NCI-H748 (cell line): ENCODE results near the gene PAQR7.

Experiments used
- DNase-seq: peaks from one replicate; lab custom pipeline; 2025; ENCODE audit not compliant: unreplicated experiment; lab: John Stamatoyannopoulos, UW

PAQR7 gene, protein sequence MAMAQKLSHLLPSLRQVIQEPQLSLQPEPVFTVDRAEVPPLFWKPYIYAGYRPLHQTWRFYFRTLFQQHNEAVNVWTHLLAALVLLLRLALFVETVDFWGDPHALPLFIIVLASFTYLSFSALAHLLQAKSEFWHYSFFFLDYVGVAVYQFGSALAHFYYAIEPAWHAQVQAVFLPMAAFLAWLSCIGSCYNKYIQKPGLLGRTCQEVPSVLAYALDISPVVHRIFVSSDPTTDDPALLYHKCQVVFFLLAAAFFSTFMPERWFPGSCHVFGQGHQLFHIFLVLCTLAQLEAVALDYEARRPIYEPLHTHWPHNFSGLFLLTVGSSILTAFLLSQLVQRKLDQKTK

DNA sequence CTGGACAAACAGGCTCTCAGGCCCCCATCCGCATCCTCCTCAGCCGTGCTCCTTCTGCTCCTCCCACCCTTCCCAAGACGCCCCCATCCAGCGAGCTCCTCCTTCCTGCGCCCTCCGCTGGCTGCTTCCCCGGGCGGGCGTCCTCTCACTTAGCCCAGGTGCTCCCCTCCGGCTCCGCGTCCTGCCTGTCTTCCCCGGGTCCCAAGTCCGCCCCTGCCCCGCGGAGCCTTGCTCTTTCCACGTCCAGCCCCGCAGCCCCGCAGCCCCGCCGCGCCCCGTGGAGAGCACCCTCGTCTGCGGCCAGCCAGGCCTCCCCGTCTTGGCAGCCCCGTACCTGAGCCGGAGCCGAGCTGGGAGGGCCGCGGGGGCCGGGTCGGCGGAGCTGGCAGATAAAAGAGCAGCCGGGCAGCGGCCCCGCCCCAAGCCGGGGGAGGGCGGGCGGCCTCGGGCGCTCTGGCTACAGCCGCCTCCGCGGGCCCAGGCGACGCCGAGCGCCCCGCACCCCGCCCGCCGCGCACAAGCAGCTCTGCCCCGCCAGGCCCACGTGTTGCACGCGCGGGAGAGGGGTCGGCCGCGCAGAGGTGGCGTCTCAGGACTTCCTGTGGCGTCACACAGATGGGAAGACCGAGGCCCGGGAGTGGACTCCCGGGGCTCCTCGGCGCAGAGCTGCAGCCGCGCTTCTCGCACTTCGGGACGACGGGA, at the start of gene PAQR7:
Gene PAQR7 (minus strand): TSS at position 555 of the 702 bp plus-strand sequence. CDS start 11,869 bp downstream, outside the sequence.
- DNase-seq: peak; percentile 75

DNA sequence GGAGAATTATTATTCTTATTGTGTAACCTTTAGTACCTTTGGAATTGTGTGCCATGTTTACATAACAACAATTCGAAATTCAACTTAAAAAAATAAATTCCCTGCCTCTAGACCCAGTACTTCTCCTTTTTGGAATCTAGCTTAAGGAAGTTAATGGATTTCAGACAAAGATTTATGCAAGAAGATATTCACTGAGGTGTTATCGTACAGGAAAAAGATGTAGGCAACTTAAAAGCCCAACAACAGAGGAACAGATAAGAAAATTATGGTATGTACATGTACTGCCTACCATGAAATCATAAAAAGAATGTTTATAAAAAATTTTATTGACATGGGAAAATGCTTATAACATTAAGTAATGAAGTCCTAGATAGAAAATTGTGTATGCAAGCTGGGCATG, 48.9 kb upstream of the PAQR7 start:
- DNase-seq: no peak

DNA sequence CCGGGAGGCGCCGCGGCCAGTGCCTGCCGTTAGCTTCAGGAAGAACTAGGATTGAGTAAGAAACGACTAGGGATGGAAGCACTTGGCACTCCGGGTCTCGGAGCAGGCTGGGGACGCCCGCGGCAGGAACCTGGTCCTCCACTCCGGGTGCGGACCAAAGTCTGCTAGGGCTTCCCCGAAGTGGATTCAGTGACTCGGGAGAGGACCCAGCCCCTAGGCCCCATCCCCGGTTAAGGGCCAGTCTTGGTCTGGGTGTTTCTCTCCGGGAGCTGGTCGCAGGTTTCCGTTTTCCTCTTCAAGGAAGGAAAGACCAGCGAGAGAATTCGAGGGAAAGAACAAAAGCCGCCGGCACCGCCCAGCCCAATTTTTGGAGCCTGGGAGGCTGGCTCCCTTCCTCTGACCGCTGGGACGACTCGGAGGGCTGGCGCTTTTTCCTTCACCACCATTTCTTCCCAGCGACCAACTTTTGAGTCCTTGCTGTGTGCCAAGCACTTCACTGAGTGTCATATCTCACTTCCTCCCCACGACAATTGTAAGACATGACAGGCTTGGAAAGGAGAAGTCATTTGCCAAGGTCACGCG, 47.6 kb upstream of the PAQR7 start:
- DNase-seq: peak; percentile 80

DNA sequence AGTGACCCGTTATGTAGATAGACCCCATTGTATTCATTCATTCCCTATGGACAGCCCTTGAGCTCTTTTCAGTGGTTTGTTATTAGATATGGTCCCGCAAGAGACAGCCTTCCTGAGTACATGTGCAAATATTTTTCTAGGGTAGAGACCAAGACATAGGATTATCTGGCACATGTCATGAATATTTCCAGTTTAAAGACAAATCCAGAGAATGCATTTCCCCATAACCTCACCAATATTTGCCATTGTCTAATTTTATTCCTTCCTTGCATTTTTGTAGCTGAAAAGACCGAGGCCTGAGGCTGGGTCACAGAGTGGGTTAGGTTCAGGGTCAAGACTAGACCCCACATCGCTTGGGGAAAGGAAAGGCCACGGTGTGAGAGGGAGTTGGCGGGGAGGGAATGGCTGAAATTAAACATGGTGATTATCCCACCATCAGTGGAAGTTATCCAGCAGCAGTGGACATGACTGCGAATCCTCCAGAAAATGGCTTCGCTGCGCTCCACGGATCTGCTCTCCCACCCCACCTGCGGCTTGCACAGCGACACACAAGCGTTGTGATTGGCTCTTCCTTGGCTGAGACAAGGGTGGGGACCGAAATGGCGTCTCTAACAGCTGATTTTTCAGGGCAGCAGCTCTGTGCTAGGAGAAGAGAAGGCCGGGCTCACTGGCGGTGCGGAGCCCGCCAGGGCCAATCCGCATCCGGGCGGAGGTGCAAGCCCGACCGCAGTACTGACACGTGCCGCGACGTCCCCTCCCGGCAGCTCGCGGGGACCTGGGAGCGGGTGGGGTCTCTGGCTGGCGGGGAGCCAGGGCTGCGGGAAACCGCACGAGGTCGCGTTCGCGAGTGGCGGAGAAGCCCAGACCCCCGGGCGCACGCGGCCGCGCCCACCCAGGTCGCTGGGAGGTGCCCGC, 46.8 kb upstream of the PAQR7 start:
- peak; percentile 89 for DNase-seq

DNA sequence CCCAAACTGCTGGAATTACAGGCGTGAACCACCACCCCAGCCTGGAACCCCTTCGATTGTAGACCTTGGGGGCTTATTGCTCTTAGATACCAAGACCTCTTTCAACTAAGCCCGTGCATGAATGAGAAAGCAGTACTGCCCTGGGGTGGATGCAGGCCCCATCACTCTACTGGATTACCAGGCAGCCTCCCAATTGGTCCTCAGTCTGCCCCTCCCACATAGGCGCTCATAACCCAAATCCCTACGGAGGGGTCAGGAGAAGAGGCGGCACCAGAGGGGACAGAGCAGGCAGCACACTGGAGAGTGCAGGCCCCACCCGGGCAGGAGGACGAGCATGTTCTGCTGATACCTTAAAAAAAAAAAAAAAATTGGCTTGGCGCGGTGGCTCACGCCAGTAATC, 43.1 kb upstream of the PAQR7 start:
- no peak for DNase-seq

DNA sequence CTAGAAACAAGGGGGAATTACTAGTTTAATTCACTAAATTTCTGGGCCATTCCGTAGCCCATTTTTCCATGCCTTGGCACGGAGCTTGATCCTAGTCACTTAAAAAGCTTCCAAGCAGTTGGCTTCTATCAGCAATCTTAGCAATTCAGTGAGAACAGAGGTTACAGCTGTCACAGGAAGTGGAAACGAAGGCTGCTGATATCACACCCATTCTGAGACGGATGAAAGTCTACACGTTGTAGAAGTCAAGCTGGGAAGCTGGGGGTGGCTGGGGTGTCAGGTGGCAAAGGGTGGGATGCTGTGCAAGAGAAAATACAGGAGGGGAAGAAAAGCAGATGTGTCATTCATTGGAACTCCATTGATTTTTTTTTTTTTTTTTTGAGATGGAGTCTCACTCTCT, 42.5 kb upstream of the PAQR7 start:
- no peak for DNase-seq

DNA sequence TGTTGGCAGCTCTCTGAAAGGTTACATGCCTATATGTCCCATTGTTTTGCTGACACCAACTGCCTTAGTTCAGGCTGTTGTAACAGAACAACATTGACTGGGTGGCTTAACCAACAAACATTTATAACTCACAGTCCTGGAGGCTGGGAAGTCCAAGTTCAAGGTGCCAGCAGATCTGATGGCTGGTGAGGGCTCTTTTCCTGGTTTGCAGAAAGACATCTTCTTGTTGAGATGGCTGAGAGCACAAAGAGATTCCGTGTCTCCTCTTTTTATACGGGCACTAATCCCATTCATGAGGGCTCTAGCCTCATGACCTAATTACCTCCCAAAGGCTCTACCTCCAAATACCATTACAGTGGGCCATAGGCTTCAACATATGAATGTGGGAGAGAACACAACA, 41.0 kb upstream of the PAQR7 start:
- DNase-seq: no peak

DNA sequence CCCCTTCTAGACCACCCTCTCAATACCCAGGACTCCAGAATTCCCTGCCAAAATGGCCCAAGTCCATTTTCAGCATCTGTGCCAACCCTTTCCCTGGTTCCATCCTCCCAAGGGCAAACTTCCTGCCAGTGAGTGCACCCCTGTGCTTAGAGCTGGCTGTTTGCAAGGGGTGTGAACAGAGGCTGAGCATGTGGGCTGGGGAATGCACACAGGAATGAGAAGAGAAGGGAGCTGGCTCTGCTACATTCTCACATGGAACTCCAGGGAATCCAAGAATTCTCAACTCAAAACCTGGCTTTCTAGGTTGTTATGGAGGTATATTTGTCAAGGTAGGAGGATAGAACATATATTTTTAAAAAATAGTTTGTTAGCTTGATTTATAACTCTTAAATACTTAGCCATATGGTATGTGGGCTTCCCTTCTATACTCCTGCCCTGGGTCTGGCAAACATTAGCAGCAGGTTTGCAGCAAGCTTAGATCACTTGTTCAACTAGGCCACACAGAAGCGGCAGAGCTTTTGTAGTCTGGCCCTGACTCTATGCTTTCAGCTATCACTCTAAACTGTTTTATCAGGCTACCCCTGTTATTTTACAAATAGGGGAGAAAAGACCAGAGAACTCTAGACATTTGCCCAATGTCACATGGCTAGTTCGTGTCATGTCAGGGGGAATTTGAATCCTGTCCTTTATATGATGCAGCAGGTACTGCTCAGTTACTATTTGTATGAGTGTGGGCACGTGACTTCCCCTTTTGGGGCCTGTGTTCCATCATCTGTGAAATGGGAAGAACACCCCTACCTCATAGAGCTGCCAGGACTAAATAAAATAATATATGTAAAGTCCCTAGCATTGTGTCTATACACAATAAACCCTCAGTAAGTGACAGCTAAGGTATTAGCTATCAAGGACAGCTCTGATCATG, 38.8 kb upstream of the PAQR7 start:
- no peak for DNase-seq

DNA sequence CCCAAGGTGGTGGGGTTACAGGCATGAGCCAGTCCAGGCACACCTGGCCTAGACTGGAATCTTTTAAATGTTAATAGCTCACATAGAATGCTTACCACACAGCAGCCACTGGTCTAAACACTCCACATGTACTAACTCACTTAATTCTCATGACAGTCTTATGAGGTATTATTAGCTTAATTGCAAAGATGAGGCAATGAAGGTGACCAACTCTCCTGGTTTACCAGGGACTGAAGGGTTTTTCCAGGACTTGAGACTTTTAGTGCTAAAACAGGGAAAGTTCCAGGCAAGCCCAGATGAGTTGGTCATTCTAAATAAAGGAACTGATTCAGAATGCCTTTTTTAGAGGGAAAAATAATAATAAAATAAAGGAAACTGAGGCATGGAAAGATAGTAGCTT, 37.7 kb upstream of the PAQR7 start:
- DNase-seq: no peak

DNA sequence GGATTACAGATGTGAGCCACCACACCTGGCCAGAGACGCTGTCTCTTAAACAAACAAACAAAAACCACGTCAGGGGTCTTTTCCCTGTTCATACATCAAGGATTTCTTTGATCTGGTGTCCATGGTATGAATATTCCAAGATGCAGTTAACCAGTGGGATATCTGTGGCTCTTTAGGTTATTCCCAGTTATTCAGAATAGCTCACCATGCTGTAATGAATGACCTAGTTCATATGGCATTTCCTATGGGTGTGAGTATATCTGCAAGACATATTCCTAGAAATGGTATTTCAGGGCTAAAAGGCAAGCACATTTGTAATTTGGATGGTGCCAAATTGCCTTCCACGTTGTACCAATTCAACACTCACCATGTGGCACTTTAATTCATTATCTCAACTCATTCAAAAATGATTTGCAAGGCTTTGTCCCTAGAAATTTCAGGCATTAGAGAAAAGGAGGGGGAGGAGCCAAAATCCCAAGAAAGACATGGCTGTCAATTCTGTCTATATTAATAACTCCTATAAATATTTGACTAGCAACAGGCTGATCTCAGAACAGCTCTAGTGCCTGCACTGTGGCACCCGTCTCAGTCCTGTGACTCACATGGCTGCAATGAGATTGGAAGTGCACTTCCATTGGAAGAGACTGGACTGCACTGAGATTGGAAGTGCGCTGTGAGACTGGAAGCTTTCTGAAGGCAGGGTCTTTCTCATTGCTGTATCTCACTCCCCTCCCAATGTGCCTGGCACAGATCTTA, 36.7 kb upstream of the PAQR7 start:
- DNase-seq: no peak

DNA sequence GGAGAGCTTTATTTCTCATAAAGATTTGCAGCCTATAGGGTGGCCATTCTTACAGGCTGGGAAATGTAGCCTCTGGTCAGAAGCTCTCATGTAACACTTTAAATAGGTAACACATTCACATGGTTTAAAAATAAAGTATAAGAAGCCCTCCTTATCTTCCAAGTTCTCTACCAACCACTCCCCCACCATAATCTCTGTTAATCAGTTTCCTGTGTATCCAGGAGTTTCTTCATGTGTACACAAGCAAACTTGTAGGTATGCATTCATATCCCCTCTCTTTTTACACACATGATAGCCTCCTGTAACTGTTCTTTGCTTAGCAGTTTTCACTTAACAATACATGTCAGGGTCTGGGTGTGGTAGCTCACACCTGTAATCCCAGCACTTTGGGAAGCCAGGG, 35.7 kb upstream of the PAQR7 start:
- DNase-seq: no peak

DNA sequence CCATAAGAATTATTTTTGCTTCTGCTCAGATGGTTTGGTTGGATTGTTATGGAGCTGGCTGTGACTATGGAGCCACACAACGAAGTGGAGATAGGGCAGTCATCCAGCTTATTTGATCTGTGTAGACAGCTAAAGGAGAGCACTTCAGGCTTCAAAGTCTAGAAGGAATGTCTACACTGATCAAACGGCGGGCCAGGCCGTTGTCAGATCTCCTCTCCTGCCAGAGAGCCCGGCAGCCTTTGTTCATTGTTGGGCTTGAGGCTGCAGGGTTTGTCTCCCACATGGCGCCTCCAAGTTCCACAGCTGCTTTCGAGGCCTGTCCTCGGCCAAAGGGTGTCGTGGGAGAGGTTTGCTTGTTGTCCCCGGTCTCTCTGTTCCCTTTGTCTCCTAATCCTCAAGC, 33.5 kb upstream of the PAQR7 start:
- no peak for DNase-seq

DNA sequence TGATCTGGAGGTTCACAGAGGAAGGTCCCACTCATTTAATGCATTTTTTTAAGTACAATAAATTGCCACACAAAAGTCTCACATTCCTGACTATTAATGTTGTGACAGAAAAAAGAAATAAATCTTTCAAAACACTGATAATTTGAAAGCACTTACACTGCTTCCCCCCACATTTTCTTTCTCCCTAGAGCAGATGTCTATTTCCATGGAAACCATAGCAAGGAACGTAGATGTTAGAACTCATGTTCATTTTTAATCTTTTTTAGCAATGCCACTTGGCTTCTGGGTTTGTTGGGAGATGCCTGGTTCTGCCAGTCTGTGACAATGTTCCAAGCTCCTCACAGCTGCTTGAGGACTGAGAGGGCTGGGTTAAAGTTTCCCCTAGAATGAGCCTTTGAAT, 32.7 kb upstream of the PAQR7 start:
- no peak for DNase-seq

DNA sequence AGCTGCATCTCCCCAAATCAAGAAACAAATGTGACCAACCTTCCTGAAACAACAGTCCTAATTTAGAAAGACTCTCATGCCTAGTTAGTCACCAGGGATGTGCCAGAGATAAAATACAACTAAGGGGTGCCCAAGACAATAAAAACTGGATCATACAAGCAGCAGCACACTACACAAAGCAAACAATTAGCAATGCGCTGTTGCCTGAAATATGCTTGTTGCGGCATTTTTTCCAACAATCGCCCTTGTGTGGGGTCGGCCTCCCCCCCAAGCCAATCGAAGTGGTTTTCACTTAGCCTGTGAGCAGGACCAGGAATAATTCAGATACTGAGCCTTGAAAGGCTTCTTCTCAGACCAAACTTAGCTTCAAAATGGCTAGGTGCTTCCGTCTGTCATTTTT, 32.1 kb upstream of the PAQR7 start:
- peak; percentile 25 for DNase-seq

DNA sequence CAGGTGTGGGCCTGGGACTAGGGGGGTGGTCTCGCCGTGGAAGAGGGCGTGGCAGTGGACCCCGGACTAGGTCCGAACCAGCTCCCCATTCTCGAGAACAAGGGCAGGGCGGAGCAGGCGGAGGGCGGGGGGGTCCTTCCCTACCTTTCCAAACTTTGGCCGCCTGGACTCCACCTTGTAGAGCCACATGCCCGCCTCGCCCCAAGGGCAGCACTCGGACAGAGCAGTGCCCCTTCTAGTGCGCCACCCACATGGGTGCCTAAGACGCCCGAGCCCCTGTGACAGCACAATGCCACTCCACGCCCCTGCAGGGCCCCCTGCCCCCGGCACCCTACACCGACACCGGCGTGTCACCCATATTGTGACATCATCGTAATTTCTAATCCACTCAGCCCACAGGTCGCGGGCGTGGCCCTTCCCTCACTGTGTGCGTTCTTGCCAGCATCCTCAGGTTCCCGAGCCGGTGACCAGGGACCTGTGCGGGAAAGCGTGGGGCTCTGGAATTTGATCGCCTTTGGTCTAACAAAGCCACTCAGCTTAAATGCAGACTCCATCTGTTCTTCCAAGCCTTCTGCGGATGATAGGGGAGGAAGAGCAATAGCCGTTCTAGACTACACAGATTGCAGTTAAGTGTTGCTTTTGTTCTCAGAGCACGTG, 31.3 kb upstream of the PAQR7 start:
- peak; percentile 82 for DNase-seq

DNA sequence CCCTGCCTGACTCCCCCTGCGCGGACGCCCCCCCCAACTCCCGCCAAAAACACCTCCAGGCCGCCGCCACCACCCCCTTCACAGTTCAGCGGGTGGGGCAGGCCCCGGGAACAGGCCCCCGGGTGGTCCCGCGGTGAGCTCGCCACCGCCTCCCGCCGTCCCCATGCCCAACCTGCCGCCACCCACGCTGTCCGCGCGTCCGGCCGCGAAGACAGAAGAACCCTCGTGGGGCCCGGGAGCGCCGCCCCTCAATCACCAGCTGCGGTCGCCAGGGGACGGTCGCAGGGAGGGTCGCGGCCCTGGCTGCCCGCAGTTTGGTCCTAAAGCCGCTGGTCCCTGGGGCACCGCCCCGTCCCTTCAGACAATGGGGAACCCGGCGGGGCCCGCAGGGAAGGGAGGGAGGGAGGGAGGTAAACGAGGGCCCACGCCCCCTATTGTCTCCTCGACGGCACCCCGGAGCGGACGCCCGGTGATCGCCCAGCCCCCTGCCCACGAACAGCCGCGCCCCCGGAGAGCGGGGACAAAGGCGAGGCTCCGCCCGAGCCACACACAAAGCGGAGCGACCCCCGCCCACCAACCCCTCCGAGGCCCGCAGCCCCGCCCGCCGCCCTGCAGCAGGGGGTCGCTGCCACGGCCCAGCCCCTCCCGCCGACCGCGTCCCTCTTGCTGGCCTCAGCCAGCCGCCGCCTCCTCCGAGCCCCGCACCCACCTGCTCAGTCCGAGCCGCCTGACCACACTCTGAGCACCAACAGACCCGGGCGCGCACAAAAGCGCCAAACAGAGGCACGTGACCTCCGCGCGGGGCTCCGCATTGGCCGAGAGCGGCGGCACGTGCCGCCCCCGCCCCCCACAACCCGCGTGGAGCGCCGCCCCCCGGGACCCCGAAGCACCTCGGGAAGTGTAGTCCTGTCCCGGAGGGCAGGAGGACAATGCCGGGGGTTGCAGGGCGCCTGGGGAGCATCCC, 30.5 kb upstream of the PAQR7 start, which contains the start of gene STMN1:
Gene STMN1 (minus strand): TSS at position 740 of the 964 bp plus-strand sequence. CDS start 1,743 bp downstream, outside the sequence.
- peak; percentile 97 for DNase-seq

DNA sequence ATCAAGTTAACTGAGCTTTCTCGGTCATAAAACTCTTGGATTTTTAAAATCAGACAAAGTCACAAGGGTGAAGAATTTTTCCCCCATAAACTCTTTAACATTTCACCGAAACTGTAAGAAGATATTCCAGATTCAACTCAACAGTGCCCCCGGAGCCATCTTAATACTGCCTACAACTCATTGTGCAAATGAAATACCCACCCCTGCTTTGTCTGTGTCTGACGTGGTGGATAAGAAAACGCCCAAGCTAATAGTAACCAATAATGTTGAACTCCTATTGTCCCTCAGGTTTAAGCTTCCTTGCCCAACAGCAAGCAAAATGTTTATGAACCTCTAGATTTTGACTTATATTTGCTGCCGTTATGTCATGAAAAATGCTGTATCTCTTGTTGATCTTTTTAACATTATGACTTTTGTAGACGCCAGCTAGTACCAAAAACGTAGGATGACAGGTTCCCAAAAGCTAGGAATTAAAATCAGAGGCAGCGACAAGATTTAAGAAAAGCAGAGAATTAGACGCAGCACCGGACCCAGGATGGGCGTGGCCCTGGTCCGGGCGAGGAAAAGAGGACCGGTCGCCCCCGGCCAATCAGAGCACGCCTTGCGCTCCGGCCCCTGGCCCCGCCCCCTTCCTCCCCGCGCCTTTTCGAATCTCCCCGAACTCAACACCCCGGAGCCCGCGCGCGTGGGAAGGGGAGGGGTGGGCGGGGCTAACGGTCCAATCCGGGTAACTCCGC, 29.6 kb upstream of the PAQR7 start:
- DNase-seq: peak; percentile 93
